SH-SY5Y (cell line): Measurements from ENCODE around the gene HEXA.

Experiments used
- GATA2 ChIP-seq: IDR thresholded peaks from 2 replicates; pipeline ENCODE4 v1.6.1; 2011; ENCODE audit warnings: mild to moderate bottlenecking, low read depth, low read length
- GATA3 ChIP-seq: IDR thresholded peaks from 2 replicates; pipeline ENCODE4 v1.6.1; 2011; ENCODE audit warnings: low read depth, mild to moderate bottlenecking, low read length, moderate library complexity

DNA sequence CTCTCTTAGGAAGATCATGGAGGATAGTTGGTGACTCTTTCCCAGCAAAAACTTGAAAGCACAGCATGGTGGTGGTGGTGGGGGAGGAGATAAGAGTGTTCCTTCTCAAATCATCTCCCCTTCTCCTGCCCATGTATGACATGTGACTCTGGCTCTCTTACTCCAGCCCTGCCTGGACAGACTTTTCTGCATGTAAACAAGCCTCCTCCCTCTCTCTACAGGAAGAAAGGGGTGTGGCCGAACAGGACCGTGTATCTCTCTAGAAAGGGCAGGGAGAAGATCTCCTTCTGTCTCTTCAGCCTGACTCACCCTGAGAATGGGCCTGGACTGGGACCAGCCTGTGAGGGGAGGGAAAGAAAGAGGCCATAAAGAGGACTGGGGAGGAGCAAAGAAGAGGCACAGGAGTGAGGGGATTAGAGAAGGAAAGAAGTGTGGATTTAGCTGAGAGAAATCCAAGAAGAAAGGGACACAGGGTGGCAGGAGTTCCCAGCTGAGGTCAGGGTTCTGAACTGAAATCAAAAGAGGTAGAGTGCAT, 57.3 kb downstream of the HEXA start:
- no peak for TF ChIP-seq GATA3
- TF ChIP-seq GATA2: no peak
